ENCODE data around the gene MYH11. TPM values are rescaled to one million over a fixed set of nuclear protein-coding genes. Genes with fewer than 3 reads are reported as not detected.
"Not testable (repeated sequence)": the region's sequence is repeated elsewhere in the genome, so short reads cannot be mapped to it uniquely, and the experiment has no call there.

Gene MYH11
- total RNA-seq, 6 experiments from 2014 or later = 1.5 to 3.9 (median 2.7) TPM

GRCh38 chr16:15694499-15694898 lies 162.3 kb downstream of the MYH11 start:
- 100% methylated on average over 4 of the region's 5 CpGs for WGBS (ENCODE audit: insufficient coverage, low coverage, low lambda C conversion rate, missing lambda C conversion rate)
- Histone ChIP-seq H3K4me3 (no peak overlapping the region), H3K36me3 (peaks cover 0 to 49% (median 3%) of the 10 kb centered on the region in 4 donors), H3K27me3 (no peaks in the 10 kb centered on the region), H3K9me3 (no peaks in the 10 kb centered on the region), H3K4me1 (no peaks in the 10 kb centered on the region), H3K27ac (no peak overlapping the region)
- TF ChIP-seq CTCF (IDR thresholded peaks at IDR 0.05) = no peak
- no peak for TF ChIP-seq POLR2A (IDR thresholded peaks at IDR 0.05)
- DNase-seq = no peak
- no peak for ATAC-seq
- intact Hi-C loops (cut with DNase I) = no loop called here

GRCh38 chr16:15692508-15692907 lies 164.3 kb downstream of the MYH11 start:
- WGBS (ENCODE audit: insufficient coverage, low coverage, low lambda C conversion rate, missing lambda C conversion rate) = no CpG with 5 or more reads among the region's 1 CpG
- H3K9me3 ChIP-seq; H3K4me3 ChIP-seq; H3K27ac ChIP-seq; H3K27me3 ChIP-seq; H3K4me1 ChIP-seq; ATAC-seq; intact Hi-C loops (cut with DNase I); DNase-seq: not testable (repeated sequence)
- peaks cover 0 to 42% (median 3%) of the 10 kb centered on the region in 4 donors for H3K36me3 ChIP-seq

GRCh38 chr16:15691046-15691445 lies 165.8 kb downstream of the MYH11 start:
- peaks cover 0 to 33% (median 6%) of the 10 kb centered on the region in 4 donors for H3K36me3 ChIP-seq
- ATAC-seq (peak in 1 of 4 donors; percentile 20), DNase-seq (no peak)
- no peak overlapping the region for H3K27ac ChIP-seq
- H3K27me3 ChIP-seq = no peaks in the 10 kb centered on the region
- 100% methylated on average over 6 of the region's 10 CpGs for WGBS (ENCODE audit: insufficient coverage, low coverage, low lambda C conversion rate, missing lambda C conversion rate)
- H3K4me3 ChIP-seq = no peak overlapping the region
- no peaks in the 10 kb centered on the region for H3K9me3 ChIP-seq
- H3K4me1 ChIP-seq = no peaks in the 10 kb centered on the region
- intact Hi-C loops (cut with DNase I) = no loop called here
- TF ChIP-seq CTCF (IDR thresholded peaks at IDR 0.05) (no peak), POLR2A (IDR thresholded peaks at IDR 0.05) (no peak)

GRCh38 chr16:15690296-15690695 lies 166.5 kb downstream of the MYH11 start:
- Histone ChIP-seq H3K27me3 (no peaks in the 10 kb centered on the region), H3K27ac (no peak overlapping the region), H3K36me3 (peaks cover 0 to 33% (median 6%) of the 10 kb centered on the region in 4 donors), H3K9me3 (no peaks in the 10 kb centered on the region), H3K4me3 (no peak overlapping the region), H3K4me1 (no peaks in the 10 kb centered on the region)
- intact Hi-C loops (cut with DNase I) = no loop called here
- 83% methylated on average over 2 of the region's 3 CpGs for WGBS (ENCODE audit: insufficient coverage, low coverage, low lambda C conversion rate, missing lambda C conversion rate)
- ATAC-seq (no peak), DNase-seq (no peak)
- TF ChIP-seq POLR2A (IDR thresholded peaks at IDR 0.05) (no peak), CTCF (IDR thresholded peaks at IDR 0.05) (no peak)

- intact Hi-C loops (cut with DNase I) = no loop called here
- no peak for DNase-seq
- no peaks in the 10 kb centered on the region for H3K4me1 ChIP-seq
- no peaks in the 10 kb centered on the region for H3K27me3 ChIP-seq
- no peak overlapping the region for H3K4me3 ChIP-seq
- H3K27ac ChIP-seq = no peak overlapping the region
- H3K36me3 ChIP-seq = peaks cover 0 to 28% (median 6%) of the 10 kb centered on the region in 4 donors
- WGBS (ENCODE audit: insufficient coverage, low coverage, low lambda C conversion rate, missing lambda C conversion rate) = 100% methylated on average over 3 of the region's 3 CpGs
- no peak for TF ChIP-seq POLR2A (IDR thresholded peaks at IDR 0.05)
- no peak for TF ChIP-seq CTCF (IDR thresholded peaks at IDR 0.05)
- no peak for ATAC-seq
- no peaks in the 10 kb centered on the region for H3K9me3 ChIP-seq
These were observed 167.5 kb downstream of the MYH11 start for GRCh38 chr16:15689290-15689689.
